Dendritic cell treated with granulocyte-macrophage colony-stimulating factor and Interleukin-4, amounts not matched to agents 40 ng/mL and 50 ng/mL, for 4 days (primary cell): ENCODE measurements around the gene IGLL5.

Experiments
- H3K27ac Mint-ChIP-seq: one replicate; pipeline ENCODE4 v1.8.0; 2022; ENCODE audit warnings: mild to moderate bottlenecking, mixed read lengths
- H3K27me3 Mint-ChIP-seq: one replicate; pipeline ENCODE4 v1.8.0; 2022; ENCODE audit warnings: mild to moderate bottlenecking, mixed read lengths
- H3K36me3 Mint-ChIP-seq: one replicate; pipeline ENCODE4 v1.8.0; 2022; ENCODE audit warnings: low read depth, mixed read lengths
- H3K4me1 Mint-ChIP-seq: one replicate; pipeline ENCODE4 v1.8.0; 2022; ENCODE audit warnings: low read depth, mixed read lengths
- H3K4me3 Mint-ChIP-seq: one replicate; pipeline ENCODE4 v1.8.0; 2022; ENCODE audit warnings: mild to moderate bottlenecking, moderate library complexity, mixed read lengths
- H3K9me3 Mint-ChIP-seq: one replicate; pipeline ENCODE4 v1.8.0; 2022; ENCODE audit warnings: mixed read lengths
- intact Hi-C: fragments of 100-400 bp; cut with micrococcal nuclease; formaldehyde crosslinking; loops from one replicate; pipeline ENCODE4 v1.15.0; 2022

Gene IGLL5

DNA sequence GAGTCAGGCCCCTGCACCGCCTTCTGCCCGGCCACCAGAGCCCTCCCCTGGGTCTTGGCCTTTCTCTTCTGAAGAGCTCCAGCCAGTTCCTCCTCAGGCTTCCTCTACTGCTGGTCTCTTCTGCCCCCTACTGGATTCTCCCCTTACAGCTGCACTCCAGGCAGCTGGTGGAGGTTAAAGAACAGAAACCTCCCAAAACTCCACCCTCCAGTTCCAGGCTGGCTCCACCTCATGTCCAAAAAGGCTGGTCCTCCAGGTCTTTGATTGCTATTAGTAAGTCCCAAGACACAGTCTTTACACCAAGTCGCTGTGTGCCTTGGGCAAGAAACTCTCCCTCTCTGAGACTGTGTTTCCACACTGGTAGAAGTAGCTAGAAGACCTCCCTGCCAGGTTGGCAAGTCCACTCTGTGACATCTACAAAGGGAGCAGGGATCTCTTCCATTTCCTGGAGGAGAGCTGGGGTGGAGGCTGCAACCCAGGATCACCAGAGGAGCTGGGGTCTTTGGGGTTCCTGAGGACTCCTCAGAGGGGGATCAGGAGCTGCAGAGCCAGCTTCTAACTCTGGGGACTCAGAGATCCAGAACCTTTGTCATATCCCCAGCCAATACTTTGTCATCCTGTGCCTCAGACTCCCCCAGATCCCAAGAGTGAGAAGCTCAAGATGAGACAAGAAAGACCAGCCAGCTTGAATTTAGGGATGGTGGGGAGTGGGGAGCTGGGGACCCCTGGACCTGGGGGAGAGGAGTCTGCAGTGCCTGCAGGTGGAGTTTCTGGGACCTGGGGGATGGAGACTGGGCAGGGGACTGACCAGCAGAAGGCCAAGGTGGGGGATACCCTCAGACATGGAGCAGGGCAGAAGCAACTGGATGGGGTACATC is 3.4 kb upstream of the IGLL5 start:
- Mint-ChIP-seq H3K4me1 (peaks cover 42% of the 10 kb centered on the region), H3K36me3 (no peaks in the 10 kb centered on the region), H3K4me3 (no peak overlapping the region), H3K9me3 (no peaks in the 10 kb centered on the region), H3K27ac (peak overlapping the region; percentile 67), H3K27me3 (peaks cover 4% of the 10 kb centered on the region)
- intact Hi-C loops = loop anchor here (5.0 kb wide), 1 partner anchor 37 kb away; no protein-coding TSS in a partner anchor

- Mint-ChIP-seq H3K4me1 (peaks cover 42% of the 10 kb centered on the region), H3K36me3 (no peaks in the 10 kb centered on the region), H3K4me3 (no peak overlapping the region), H3K27ac (peak overlapping the region; percentile 67), H3K27me3 (peaks cover 4% of the 10 kb centered on the region), H3K9me3 (no peaks in the 10 kb centered on the region)
- intact Hi-C loops = loop anchor here (5.0 kb wide), 1 partner anchor 38 kb away; no protein-coding TSS in a partner anchor
These were observed 2.5 kb upstream of the IGLL5 start for GRCh38 chr22:22884888-22885840.

DNA sequence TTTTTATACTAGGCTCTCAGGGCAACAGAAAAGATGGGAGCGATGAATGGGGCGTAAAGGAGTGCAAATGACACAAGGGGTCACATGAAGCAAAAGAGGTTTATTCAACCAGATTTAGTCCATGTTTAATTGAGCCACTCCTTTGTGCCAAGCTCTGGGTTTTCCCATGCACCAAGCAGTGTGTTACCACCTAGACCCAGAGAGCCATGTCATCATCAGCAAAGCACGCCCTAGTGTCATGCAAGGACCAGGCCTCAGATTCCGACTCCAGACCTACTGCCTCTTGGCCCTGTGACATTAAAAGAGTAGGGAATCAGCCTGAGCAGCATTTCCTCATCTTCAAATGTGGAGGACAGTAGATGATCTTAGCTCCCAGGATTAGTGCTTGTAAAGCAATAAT is 1.1 kb upstream of the IGLL5 start:
- peaks cover 4% of the 10 kb centered on the region for H3K27me3 Mint-ChIP-seq
- intact Hi-C loops = no loop called here
- H3K4me3 Mint-ChIP-seq = no peak overlapping the region
- no peaks in the 10 kb centered on the region for H3K36me3 Mint-ChIP-seq
- no peaks in the 10 kb centered on the region for H3K9me3 Mint-ChIP-seq
- H3K4me1 Mint-ChIP-seq = peaks cover 38% of the 10 kb centered on the region
- H3K27ac Mint-ChIP-seq = peak overlapping the region; percentile 27

DNA sequence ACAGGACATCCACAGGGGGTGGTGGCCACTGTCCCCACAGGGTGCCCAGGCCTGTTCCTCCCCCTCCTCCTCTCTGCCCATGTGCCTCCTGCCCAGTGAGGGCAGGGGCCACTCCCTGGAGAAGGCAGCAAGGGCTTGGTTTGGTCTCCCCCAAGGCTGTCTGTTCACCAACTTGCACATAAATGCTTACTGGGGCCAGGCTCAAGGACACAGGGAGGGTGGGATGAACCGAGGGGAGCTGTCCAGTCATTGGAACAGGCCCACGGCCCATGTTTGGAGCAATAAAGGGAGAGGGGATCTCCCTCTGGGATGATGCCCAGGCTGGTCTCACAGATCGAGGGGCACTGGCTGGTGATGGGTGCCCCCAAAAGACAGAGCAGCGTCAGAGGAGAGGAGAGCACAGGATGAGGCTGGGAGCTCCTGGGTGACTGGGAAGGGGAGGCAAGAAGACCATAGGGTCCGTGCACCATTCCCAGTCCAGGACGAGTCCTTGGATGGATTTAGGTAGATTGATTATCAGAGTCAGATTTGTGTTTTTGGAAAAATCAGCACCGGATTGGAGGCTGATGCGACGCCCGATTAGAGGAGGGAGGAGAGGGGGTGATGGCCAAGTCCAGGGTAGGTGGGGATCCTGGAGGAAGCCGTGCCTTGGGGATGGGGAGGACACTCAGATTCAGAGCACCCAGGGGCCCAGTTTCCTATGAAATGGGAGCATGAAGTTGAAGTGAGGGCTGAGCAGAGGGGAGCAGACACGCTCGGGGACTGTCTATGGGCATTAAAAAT is 1.1 kb downstream of the IGLL5 start:
- Mint-ChIP-seq H3K27ac (peak overlapping the region; percentile 16), H3K27me3 (peaks cover 15% of the 10 kb centered on the region), H3K36me3 (no peaks in the 10 kb centered on the region), H3K4me1 (peaks cover 27% of the 10 kb centered on the region), H3K4me3 (no peak overlapping the region), H3K9me3 (no peaks in the 10 kb centered on the region)
- intact Hi-C loops = no loop called here

- H3K36me3 Mint-ChIP-seq = no peaks in the 10 kb centered on the region
- no peaks in the 10 kb centered on the region for H3K9me3 Mint-ChIP-seq
- intact Hi-C loops = no loop called here
- no peak overlapping the region for H3K4me3 Mint-ChIP-seq
- peaks cover 21% of the 10 kb centered on the region for H3K27me3 Mint-ChIP-seq
- peaks cover 19% of the 10 kb centered on the region for H3K4me1 Mint-ChIP-seq
- no peak overlapping the region for H3K27ac Mint-ChIP-seq
These were observed 2.5 kb downstream of the IGLL5 start for GRCh38 chr22:22890085-22890484.

DNA sequence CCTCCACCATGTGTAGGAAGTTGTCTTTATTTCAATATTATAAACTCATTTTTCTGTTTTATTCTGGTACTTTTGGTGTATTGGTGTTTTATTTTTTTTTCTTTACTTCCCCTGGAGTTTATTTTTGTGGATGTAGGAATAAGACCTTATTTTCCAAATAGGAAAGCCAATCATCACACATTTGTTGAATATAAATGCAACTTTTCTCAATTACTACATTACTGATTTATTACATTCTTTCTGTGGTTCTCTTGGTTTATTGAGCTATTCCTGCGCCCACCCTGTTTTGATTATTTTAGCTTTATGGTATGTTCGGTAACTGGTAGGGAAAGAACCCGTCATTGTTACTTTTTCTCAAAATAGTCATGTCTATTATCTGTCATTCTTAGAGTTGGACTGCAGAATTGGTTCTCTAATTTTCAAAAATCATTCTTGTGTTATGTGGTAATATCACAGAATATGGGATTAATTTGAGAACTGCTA is 3.6 kb downstream of the IGLL5 start:
- Mint-ChIP-seq H3K4me1 (peaks cover 12% of the 10 kb centered on the region), H3K9me3 (no peaks in the 10 kb centered on the region), H3K27me3 (peaks cover 25% of the 10 kb centered on the region), H3K36me3 (no peaks in the 10 kb centered on the region), H3K4me3 (no peak overlapping the region), H3K27ac (no peak overlapping the region)
- intact Hi-C loops = no loop called here

- no peaks in the 10 kb centered on the region for H3K36me3 Mint-ChIP-seq
- peak overlapping the region; percentile 33 for H3K27ac Mint-ChIP-seq
- peaks cover 8% of the 10 kb centered on the region for H3K4me1 Mint-ChIP-seq
- H3K4me3 Mint-ChIP-seq = no peak overlapping the region
- intact Hi-C loops = no loop called here
- H3K9me3 Mint-ChIP-seq = no peaks in the 10 kb centered on the region
- H3K27me3 Mint-ChIP-seq = peaks cover 26% of the 10 kb centered on the region
These were observed 4.8 kb downstream of the IGLL5 start for GRCh38 chr22:22892096-22893052.

GRCh38 chr22:22893077-22893805 is 5.6 kb downstream of the IGLL5 start:
- H3K4me3 Mint-ChIP-seq = no peak overlapping the region
- H3K36me3 Mint-ChIP-seq = no peaks in the 10 kb centered on the region
- H3K27ac Mint-ChIP-seq = peak overlapping the region; percentile 36
- H3K27me3 Mint-ChIP-seq = peaks cover 27% of the 10 kb centered on the region
- intact Hi-C loops = no loop called here
- H3K4me1 Mint-ChIP-seq = peaks cover 13% of the 10 kb centered on the region
- H3K9me3 Mint-ChIP-seq = no peaks in the 10 kb centered on the region

GRCh38 chr22:22893891-22894739 is 6.5 kb downstream of the IGLL5 start:
- no peaks in the 10 kb centered on the region for H3K9me3 Mint-ChIP-seq
- intact Hi-C loops = no loop called here
- peaks cover 13% of the 10 kb centered on the region for H3K4me1 Mint-ChIP-seq
- no peaks in the 10 kb centered on the region for H3K36me3 Mint-ChIP-seq
- H3K27me3 Mint-ChIP-seq = peaks cover 25% of the 10 kb centered on the region
- peak overlapping the region; percentile 47 for H3K27ac Mint-ChIP-seq
- no peak overlapping the region for H3K4me3 Mint-ChIP-seq

DNA sequence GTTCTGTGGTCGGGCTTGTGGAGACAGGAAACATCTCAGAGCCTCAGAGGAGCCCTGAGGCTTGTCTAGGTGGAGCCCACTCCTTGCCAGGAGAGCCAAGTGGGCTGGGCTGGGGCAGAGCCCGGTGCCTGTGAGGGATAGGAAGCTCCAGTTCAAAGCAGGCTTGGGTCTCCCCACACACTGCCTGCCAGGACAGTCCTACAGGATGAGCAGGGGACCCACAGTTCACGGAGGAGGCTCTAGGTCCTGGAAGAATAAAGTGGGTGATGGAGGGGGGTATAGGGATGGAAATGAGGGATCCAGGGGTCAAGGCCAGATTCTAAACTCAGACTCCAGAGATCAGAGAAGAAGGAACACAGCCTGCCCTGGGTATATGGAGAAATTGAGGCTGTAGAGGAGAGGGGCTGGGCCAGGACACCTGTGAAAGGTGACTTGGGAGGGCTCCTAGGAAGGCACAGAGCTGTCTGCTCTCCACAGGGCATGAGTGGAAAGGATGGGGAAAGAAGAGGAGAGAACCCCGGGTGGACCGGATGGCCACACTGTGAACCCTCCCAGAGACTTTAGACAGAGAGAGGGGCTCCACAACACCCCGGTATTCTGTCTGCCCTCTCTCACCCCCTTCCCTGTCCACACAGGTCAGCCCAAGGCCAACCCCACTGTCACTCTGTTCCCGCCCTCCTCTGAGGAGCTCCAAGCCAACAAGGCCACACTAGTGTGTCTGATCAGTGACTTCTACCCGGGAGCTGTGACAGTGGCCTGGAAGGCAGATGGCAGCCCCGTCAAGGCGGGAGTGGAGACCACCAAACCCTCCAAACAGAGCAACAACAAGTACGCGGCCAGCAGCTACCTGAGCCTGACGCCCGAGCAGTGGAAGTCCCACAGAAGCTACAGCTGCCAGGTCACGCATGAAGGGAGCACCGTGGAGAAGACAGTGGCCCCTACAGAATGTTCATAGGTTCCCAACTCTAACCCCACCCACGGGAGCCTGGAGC is 7.4 kb downstream of the IGLL5 start:
- Mint-ChIP-seq H3K36me3 (no peaks in the 10 kb centered on the region), H3K27me3 (peaks cover 27% of the 10 kb centered on the region), H3K4me3 (no peak overlapping the region), H3K4me1 (peaks cover 18% of the 10 kb centered on the region), H3K9me3 (no peaks in the 10 kb centered on the region), H3K27ac (peak overlapping the region; percentile 47)
- intact Hi-C loops = no loop called here
